PFSK-1 (cell line): ENCODE data around the gene KDM4C.

Source experiments
- FOXP2 ChIP-seq: optimal IDR thresholded peaks from 2 replicates; pipeline ENCODE3; 2011; ENCODE audit warnings: borderline replicate concordance, control low read depth, inconsistent platforms; ENCODE audit not compliant: insufficient read depth; ENCODE audit errors: extremely low read length, extremely low read depth
- POLR2AphosphoS5 ChIP-seq: IDR thresholded peaks from 2 replicates; pipeline ENCODE4 v1.6.1; 2012; ENCODE audit warnings: low read depth, mild to moderate bottlenecking, control low read depth, low read length, moderate library complexity
- SIN3A ChIP-seq: IDR thresholded peaks from 2 replicates; pipeline ENCODE4 v1.6.1; 2012; ENCODE audit warnings: mild to moderate bottlenecking, low read length, moderate library complexity, borderline replicate concordance; ENCODE audit not compliant: insufficient read depth
- TAF1 ChIP-seq: IDR thresholded peaks from 2 replicates; pipeline ENCODE4 v1.6.1; 2012; ENCODE audit warnings: low read length, control low read depth, borderline replicate concordance; ENCODE audit not compliant: insufficient read depth
- TF ChIP-seq, protein P1 (sequence below), 2 experiments: IDR thresholded peaks; 2 replicates each; pipeline versions ENCODE4 v1.6.1 to v1.8.0; 2011 to 2012; ENCODE audit warnings: low read depth in 2 of 2, low read length in 2 of 2, control low read depth in 1 of 2, inconsistent platforms in 1 of 2, mild to moderate bottlenecking in 1 of 2, moderate library complexity in 1 of 2; ENCODE audit not compliant: insufficient read depth in 1 of 2

The KDM4C gene

DNA sequence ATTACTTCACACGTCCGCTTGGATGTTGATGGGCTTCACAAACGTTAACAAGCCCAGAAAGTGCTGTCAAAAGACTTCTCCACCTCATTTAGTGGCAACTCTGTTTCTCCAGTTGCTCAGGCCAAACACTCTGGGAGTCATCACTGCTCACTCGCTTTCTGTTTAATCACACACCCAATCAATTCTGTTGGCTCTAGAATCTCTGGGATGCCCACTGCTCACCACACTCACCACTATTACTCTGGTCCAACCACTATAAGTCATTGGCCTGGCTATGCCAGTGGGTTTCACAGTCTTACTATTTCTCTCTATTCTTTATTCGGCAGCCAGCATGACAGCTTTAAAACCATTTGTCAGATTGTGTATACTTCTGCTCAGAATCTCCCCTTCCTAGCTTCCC lies 163.5 kb downstream of the KDM4C start:
- TF ChIP-seq, protein P1, sequence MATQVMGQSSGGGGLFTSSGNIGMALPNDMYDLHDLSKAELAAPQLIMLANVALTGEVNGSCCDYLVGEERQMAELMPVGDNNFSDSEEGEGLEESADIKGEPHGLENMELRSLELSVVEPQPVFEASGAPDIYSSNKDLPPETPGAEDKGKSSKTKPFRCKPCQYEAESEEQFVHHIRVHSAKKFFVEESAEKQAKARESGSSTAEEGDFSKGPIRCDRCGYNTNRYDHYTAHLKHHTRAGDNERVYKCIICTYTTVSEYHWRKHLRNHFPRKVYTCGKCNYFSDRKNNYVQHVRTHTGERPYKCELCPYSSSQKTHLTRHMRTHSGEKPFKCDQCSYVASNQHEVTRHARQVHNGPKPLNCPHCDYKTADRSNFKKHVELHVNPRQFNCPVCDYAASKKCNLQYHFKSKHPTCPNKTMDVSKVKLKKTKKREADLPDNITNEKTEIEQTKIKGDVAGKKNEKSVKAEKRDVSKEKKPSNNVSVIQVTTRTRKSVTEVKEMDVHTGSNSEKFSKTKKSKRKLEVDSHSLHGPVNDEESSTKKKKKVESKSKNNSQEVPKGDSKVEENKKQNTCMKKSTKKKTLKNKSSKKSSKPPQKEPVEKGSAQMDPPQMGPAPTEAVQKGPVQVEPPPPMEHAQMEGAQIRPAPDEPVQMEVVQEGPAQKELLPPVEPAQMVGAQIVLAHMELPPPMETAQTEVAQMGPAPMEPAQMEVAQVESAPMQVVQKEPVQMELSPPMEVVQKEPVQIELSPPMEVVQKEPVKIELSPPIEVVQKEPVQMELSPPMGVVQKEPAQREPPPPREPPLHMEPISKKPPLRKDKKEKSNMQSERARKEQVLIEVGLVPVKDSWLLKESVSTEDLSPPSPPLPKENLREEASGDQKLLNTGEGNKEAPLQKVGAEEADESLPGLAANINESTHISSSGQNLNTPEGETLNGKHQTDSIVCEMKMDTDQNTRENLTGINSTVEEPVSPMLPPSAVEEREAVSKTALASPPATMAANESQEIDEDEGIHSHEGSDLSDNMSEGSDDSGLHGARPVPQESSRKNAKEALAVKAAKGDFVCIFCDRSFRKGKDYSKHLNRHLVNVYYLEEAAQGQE (IDR thresholded peaks at IDR 0.05; ENCODE audit: insufficient read depth in 1 of 2, low read depth in 2 of 2, low read length in 2 of 2), result no peak
- TF ChIP-seq FOXP2 (no peak), TAF1 (no peak), SIN3A (no peak), POLR2AphosphoS5 (no peak)

DNA sequence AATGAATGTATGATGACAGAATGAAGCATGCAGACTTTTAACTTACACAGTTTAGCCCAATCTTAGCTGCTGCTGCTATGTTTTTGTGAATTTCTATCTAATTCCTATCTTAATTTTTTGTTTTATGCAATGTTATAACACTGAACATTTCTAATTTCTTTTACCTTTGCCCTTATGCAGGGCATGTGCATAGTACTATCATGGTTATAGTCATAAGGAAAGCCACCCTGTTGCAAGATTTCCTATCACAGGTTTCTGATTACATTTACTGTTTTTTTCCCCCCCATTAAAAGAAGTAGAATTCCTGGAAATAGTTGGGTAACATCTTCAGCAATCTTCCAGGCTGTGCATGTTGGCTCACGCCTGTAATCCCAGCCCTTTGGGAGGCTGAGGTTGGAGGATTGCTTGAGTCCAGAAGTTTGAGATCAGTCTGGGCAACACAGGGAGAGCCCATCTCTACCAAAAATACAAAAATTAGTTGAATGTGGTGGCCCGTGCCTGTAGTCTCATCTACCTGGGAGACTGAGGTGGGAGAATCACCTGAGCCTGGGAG lies 164.4 kb downstream of the KDM4C start:
- no peak for TF ChIP-seq POLR2AphosphoS5
- TF ChIP-seq TAF1, result no peak
- TF ChIP-seq, protein P1 (IDR thresholded peaks at IDR 0.05; ENCODE audit: insufficient read depth in 1 of 2, low read depth in 2 of 2, low read length in 2 of 2), result no peak
- no peak for TF ChIP-seq SIN3A
- no peak for TF ChIP-seq FOXP2

DNA sequence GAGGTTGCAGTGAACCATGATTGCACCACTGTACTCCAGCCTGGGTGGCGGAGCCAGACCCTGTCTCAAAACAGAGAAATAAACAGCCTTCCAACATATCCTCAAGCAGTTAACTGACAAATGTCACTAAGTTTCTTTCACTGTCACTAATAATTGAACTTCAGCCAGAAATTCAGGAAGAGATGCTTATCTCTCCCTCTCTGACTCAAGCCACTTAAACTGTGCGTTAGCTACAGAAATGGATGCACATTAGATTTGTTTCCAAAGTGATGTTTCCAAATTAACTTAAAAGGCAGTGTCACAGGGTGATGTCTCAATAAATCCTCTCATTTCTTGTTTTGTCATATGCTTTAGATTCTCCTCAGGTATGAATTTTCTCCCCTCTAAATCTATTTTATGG lies 164.9 kb downstream of the KDM4C start:
- no peak for TF ChIP-seq FOXP2
- TF ChIP-seq, protein P1 (IDR thresholded peaks at IDR 0.05; ENCODE audit: insufficient read depth in 1 of 2, low read depth in 2 of 2, low read length in 2 of 2), result no peak
- no peak for TF ChIP-seq TAF1
- TF ChIP-seq SIN3A, result no peak

DNA sequence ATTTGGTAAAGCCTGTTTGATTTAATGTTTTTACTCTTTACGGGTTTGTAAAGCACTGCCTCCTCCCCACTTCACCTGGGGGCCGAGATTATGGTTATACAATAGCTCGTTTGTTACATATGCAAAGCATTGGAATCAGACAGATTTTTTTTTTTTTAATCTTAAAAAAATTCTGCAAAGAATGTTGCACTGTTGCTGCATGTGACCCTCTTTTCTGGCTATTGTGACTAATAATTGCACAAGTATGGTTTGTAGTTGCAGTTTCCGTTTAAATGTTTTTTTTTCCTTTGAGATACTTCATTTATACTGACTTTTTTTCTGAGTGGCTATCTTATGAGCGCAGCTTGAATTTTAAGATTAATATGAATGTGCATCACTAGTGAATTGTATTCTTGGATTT lies 165.3 kb downstream of the KDM4C start:
- TF ChIP-seq FOXP2, result no peak
- TF ChIP-seq TAF1, result no peak
- TF ChIP-seq, protein P1 (IDR thresholded peaks at IDR 0.05; ENCODE audit: insufficient read depth in 1 of 2, low read depth in 2 of 2, low read length in 2 of 2), result no peak
- no peak for TF ChIP-seq POLR2AphosphoS5
- TF ChIP-seq SIN3A, result no peak

DNA sequence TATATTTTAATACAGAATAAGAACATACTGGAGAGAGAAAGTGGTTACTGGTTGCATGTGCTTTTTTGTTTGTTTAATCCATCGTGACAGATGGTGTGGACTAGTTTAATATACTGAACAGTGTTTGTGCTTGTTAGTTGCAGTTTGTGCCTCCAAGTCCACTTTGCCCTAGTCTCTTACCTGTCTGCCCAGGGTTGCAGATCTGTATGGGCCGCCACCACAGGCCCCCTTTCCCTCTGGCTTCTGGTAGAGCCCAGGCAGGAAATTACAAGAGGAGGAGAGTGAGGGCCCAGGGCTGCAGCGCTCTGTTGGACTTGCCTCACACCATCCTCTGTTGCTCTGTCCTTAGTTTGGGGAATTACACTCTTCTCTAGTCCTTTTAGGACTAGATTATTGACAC lies 166.4 kb downstream of the KDM4C start:
- TF ChIP-seq SIN3A (no peak), TAF1 (no peak), POLR2AphosphoS5 (no peak), FOXP2 (no peak)
- TF ChIP-seq, protein P1 (IDR thresholded peaks at IDR 0.05; ENCODE audit: insufficient read depth in 1 of 2, low read depth in 2 of 2, low read length in 2 of 2), result no peak
